ENCODE data around the gene PFKFB3. TPM values are rescaled to one million over a fixed set of nuclear protein-coding genes. Genes with fewer than 3 reads are reported as not detected.

Gene PFKFB3
- total RNA-seq: 38.2 TPM

GRCh38 chr10:6202684-6203330, at the start of gene PFKFB3:
Gene PFKFB3 (plus strand): TSS chr10:6202932. CDS start chr10:6203261, 329 bp downstream.

Small RNA genes lying within 50 kb of the gene (small RNA-seq; reads per million reads assigned to genes)
- gene RF00019 (ENCODE audit: low replicate concordance): not detected

Other genes starting within 250 kb of the PFKFB3 start
- gene IL15RA, start 225.4 kb upstream of the PFKFB3 start, total RNA-seq: not detected
- gene IL2RA, start 140.6 kb upstream of the PFKFB3 start, total RNA-seq: not detected
- gene RBM17, start 113.9 kb upstream of the PFKFB3 start, total RNA-seq: 81.4 TPM